Stimulated activated naive B cell treated with anti-CD40 and anti-IgM and Interleukin-4, amounts not matched to agents 10 μg/mL and 1 μg/mL and 100 μg/mL, for 72 hours (primary cell): ENCODE results near the gene TRIM54.
"Not testable (repeated sequence)": the region's sequence is repeated elsewhere in the genome, so short reads cannot be mapped to it uniquely, and the experiment has no call there.

Experiments
- ATAC-seq, 2 donors: fragments of 150-1000 bp; cut with Tn5 transposase; replicated peaks; 2 replicates each; pipeline ENCODE4 v1.10.0; 2021; ENCODE audit warnings: moderate library complexity in 1 of 2
- DNase-seq: peaks from one replicate; pipeline ENCODE4 v3.0.0; 2021
- H3K27ac Mint-ChIP-seq: one replicate; pipeline ENCODE4 v1.8.0; 2022; ENCODE audit warnings: mild to moderate bottlenecking, mixed read lengths
- H3K27me3 Mint-ChIP-seq, 2 donors: one replicate each; pipeline ENCODE4 v1.8.0; 2022; ENCODE audit warnings: mixed read lengths in 2 of 2
- H3K36me3 Mint-ChIP-seq, 2 donors: one replicate each; pipeline ENCODE4 v1.8.0; 2022; ENCODE audit warnings: mixed read lengths in 2 of 2, mild to moderate bottlenecking in 1 of 2
- H3K4me1 Mint-ChIP-seq, 2 donors: one replicate each; pipeline ENCODE4 v1.8.0; 2022; ENCODE audit warnings: mixed read lengths in 2 of 2, mild to moderate bottlenecking in 1 of 2
- H3K4me3 Mint-ChIP-seq, 2 donors: one replicate each; pipeline ENCODE4 v1.8.0; 2022; ENCODE audit warnings: mild to moderate bottlenecking in 2 of 2, mixed read lengths in 2 of 2, moderate library complexity in 1 of 2
- H3K9me3 Mint-ChIP-seq, 2 donors: one replicate each; pipeline ENCODE4 v1.8.0; 2022; ENCODE audit warnings: mixed read lengths in 2 of 2, mild to moderate bottlenecking in 1 of 2

Gene TRIM54

DNA sequence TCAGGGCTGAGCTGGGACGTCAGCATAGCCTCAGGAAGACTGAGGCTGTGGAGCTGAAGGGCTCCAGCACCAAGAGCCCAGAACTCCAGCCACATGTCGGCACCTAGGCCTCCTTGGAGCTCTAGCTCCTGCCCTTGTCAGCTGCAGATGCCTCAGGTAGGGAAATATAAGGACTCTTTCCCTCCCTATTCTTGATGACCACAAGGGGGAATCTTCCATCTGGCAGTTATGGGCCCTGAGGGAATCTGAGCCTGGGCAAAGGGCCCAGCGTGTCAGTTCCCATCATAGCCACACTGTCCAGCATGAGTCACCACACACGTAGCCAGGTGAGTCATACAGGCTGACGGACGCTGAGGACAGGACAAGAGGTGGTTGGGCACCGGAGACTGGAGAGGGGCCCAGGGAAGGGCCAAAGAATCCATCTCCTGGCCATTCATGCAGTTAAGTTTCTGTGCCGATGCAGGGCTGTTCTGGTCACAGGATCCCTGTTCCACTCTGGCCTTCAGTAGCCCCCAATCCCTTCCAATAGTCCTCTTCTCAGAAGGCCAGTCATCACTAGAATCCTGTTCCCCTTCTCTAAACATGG, 38.8 kb downstream of the TRIM54 start:
- peaks cover 16 to 28% of the 10 kb centered on the region in 2 donors for H3K36me3 Mint-ChIP-seq
- peaks cover 9 to 25% of the 10 kb centered on the region in 2 donors for H3K4me1 Mint-ChIP-seq
- ATAC-seq (no peak), DNase-seq (no peak)
- no peaks in the 10 kb centered on the region for H3K9me3 Mint-ChIP-seq
- peak overlapping the region in 1 of 2 donors; percentile 1 for H3K4me3 Mint-ChIP-seq
- no peak overlapping the region for H3K27ac Mint-ChIP-seq
- H3K27me3 Mint-ChIP-seq, result no peaks in the 10 kb centered on the region

GRCh38 chr2:27322301-27322765, 40.1 kb downstream of the TRIM54 start:
- DNase-seq (peak; percentile 16), ATAC-seq (peak; percentile 63 to 66)
- no peaks in the 10 kb centered on the region for H3K27me3 Mint-ChIP-seq
- peaks cover 27 to 32% of the 10 kb centered on the region in 2 donors for H3K36me3 Mint-ChIP-seq
- H3K4me1 Mint-ChIP-seq, result peaks cover 11 to 35% of the 10 kb centered on the region in 2 donors
- peak overlapping the region; percentile 88 to 92 for H3K4me3 Mint-ChIP-seq
- H3K27ac Mint-ChIP-seq, result peak overlapping the region; percentile 96
- H3K9me3 Mint-ChIP-seq, result no peaks in the 10 kb centered on the region

GRCh38 chr2:27322766-27323595, 40.8 kb downstream of the TRIM54 start, which contains the start of gene MPV17:
Gene MPV17 (minus strand): TSS chr2:27323097. CDS start chr2:27322517, 580 bp downstream.
- ATAC-seq, result peak; percentile 96
- H3K4me1 Mint-ChIP-seq, result peaks cover 11 to 35% of the 10 kb centered on the region in 2 donors
- H3K27ac Mint-ChIP-seq, result peak within 1 kb of the TSS; percentile 96
- no peaks in the 10 kb centered on the region for H3K9me3 Mint-ChIP-seq
- H3K27me3 Mint-ChIP-seq, result no peaks in the 10 kb centered on the region
- peak within 1 kb of the TSS; percentile 88 to 92 for H3K4me3 Mint-ChIP-seq
- peak; percentile 84 for DNase-seq
- peaks cover 31 to 33% of the 10 kb centered on the region in 2 donors for H3K36me3 Mint-ChIP-seq

DNA sequence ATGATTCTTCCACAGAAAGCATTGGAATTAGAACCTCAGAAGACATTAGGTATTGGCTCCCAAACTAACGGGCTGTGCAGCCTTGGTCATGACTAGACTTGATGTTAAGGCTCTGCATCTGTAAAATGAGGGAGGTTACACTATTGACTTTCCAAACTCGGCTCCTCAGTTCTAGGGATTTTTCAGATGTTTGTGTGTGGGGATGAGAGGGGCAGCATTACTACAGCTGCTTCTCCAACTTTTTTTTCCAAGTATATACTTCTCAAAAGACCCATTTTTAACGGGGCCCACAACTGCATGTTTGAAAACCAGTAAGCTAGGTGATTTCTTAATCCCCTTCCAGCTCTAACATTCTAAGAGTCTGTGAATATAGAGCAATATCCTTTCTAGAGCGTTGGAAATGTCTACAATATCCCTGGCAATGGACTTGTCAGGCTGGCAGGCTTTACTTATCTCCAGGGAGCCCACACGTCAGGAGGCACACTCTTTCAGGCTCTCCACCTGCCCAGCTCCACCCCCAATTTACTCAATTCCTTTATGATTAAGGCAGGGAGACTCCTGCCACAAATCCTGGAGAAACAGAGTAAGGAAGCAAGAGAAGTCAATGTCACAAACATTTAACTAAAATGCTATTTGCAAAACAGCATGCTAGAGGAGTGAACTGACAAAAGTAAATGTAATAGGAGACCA, 41.5 kb downstream of the TRIM54 start:
- Mint-ChIP-seq H3K27me3 (no peaks in the 10 kb centered on the region), H3K9me3 (no peaks in the 10 kb centered on the region), H3K27ac (peak overlapping the region; percentile 96), H3K4me3 (peak overlapping the region; percentile 88 to 92), H3K36me3 (peaks cover 33 to 40% of the 10 kb centered on the region in 2 donors), H3K4me1 (peaks cover 11 to 35% of the 10 kb centered on the region in 2 donors)
- DNase-seq (no peak), ATAC-seq (no peak)

DNA sequence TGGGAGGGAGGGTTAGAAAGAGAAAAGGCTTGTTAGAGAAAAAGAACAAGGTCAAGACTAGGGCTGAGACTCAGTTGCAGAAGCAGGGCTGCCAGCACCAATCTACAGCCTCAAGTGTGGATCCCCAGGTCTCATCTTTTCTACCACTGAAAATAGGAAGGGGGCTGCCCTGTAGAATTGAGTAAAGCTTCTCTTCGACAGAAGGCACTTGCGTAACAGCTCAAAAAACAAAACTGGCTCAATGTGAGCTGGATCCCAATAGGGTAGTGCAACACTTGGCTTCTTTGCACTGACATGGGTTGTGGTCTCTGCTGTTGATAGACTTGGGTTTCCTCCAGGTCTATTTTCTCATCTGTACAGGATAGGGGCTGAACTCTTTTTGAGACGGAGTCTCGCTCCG, 42.5 kb downstream of the TRIM54 start:
- H3K4me1 Mint-ChIP-seq, result peaks cover 11 to 35% of the 10 kb centered on the region in 2 donors
- no peaks in the 10 kb centered on the region for H3K9me3 Mint-ChIP-seq
- no peak overlapping the region for H3K4me3 Mint-ChIP-seq
- ATAC-seq, result no peak
- H3K36me3 Mint-ChIP-seq, result peaks cover 36 to 47% of the 10 kb centered on the region in 2 donors
- no peaks in the 10 kb centered on the region for H3K27me3 Mint-ChIP-seq
- H3K27ac Mint-ChIP-seq, result no peak overlapping the region
- no peak for DNase-seq

DNA sequence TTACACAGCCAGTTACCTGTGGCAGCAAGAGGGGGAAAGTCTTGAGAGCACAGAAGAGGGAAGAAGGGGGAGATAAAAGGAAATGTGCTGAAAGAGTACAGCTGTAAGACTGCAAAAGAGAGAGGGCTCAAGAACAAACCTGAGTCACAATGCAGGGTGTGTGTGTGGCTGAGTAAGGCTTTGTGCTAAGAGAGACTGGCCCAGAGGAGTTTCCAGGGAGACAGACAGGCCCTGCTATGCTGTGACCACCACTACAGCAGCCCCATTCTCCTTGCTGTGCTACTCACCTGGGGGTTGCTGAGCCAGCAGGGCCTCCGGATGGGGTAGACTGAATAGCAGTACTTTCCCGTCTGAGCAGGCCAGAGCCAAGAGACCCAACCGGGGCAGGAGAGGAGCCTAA, 53.1 kb downstream of the TRIM54 start:
- no peak overlapping the region for H3K4me3 Mint-ChIP-seq
- H3K27me3 Mint-ChIP-seq, result no peaks in the 10 kb centered on the region
- peaks cover 35 to 52% of the 10 kb centered on the region in 2 donors for H3K36me3 Mint-ChIP-seq
- DNase-seq (no peak), ATAC-seq (no peak)
- H3K27ac Mint-ChIP-seq, result no peak overlapping the region
- peaks cover 0 to 2% of the 10 kb centered on the region in 2 donors for H3K4me1 Mint-ChIP-seq
- H3K9me3 Mint-ChIP-seq, result no peaks in the 10 kb centered on the region

DNA sequence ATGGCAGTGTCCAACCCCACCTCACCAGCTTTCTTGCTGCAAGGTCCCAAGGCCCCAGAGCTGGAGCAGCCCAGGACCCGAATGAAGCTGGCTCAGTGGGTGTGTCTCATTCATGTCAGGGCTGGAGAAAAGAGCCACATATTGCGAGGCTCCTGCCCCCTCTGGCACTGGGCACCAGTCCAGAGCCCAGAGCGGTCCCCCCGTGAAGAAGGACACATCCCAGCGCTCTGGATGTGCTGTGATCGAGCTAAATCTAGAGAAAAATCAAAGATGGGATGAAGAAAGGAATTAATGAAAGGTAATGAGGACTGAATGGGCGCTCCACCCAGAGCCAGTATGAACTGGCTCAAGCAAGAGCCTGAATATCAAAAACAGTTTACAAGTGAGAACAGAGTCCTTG, 53.9 kb downstream of the TRIM54 start:
- no peaks in the 10 kb centered on the region for H3K27me3 Mint-ChIP-seq
- DNase-seq (no peak), ATAC-seq (no peak)
- H3K36me3 Mint-ChIP-seq, result peaks cover 35 to 53% of the 10 kb centered on the region in 2 donors
- H3K4me3 Mint-ChIP-seq, result no peak overlapping the region
- H3K27ac Mint-ChIP-seq, result peak overlapping the region; percentile 25
- no peaks in the 10 kb centered on the region for H3K9me3 Mint-ChIP-seq
- peaks cover 0 to 2% of the 10 kb centered on the region in 2 donors for H3K4me1 Mint-ChIP-seq

DNA sequence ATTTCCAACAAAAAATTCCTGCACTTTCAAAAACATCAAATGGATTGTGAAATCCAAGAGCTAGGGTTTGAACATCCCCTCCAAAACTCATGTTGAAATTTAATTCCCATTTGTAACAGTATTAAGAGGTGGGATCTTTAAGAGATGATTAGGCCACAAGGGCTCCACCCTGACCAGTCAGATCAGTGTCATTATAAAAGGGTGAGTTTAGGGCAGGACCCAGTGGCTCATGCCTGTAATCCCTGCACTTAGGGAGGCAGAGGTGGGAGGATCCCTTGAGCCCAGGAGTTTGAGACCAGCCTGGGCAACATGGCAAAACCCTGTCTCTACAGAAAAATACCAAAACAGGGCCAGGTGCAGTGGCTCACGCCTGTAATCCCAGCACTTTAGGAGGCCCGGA, 65.4 kb downstream of the TRIM54 start:
- H3K27ac Mint-ChIP-seq, result no peak overlapping the region
- no peak for ATAC-seq

DNA sequence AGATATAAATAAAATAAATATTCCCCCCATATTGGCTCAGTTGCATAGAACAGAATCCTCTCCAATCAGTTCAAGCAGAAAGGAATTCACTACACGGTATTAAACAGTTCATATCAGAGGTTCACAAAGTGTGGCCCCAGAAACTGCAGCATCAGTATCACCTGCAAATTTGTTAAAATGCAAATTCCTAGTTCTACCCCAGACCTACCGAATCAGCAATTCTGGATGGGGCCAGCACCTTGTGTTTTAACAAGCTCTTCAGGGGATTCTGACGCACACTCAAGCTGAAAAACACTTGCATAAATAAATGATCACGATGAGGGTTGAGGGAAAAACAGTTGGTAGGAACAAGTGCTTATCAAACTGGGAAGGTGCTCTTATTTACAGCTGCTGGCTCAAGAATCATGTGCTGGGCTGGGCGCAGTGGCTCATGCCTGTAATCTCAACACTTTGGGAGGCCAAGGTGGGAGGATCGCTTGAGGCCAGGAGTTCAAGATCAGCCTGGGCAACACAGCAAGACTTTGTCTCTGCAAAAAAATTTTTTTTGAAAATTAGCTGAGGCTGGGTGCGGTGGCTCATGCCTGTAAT, 68.0 kb downstream of the TRIM54 start:
- ATAC-seq (no peak), DNase-seq (no peak)
- Mint-ChIP-seq H3K9me3 (no peaks in the 10 kb centered on the region), H3K4me3 (no peak overlapping the region), H3K36me3 (peaks cover 26 to 31% of the 10 kb centered on the region in 2 donors), H3K27me3 (no peaks in the 10 kb centered on the region), H3K27ac (no peak overlapping the region), H3K4me1 (peaks cover 24 to 45% of the 10 kb centered on the region in 2 donors)

More for the DNA sequence above, 65.4 kb downstream of the TRIM54 start:
- DNase-seq, result no peak
- Mint-ChIP-seq H3K4me3 (no peak overlapping the region), H3K9me3 (no peaks in the 10 kb centered on the region), H3K27me3 (no peaks in the 10 kb centered on the region), H3K4me1 (peaks cover 19 to 40% of the 10 kb centered on the region in 2 donors), H3K36me3 (peaks cover 25 to 45% of the 10 kb centered on the region in 2 donors)

- Mint-ChIP-seq H3K9me3 (no peaks in the 10 kb centered on the region), H3K36me3 (peaks cover 22 to 27% of the 10 kb centered on the region in 2 donors), H3K4me1 (peaks cover 26 to 43% of the 10 kb centered on the region in 2 donors), H3K4me3 (no peak overlapping the region), H3K27ac (peak overlapping the region; percentile 14), H3K27me3 (no peaks in the 10 kb centered on the region)
- no peak for DNase-seq
- ATAC-seq, result no peak
Measured at GRCh38 chr2:27351802-27352598, 69.8 kb downstream of the TRIM54 start.

DNA sequence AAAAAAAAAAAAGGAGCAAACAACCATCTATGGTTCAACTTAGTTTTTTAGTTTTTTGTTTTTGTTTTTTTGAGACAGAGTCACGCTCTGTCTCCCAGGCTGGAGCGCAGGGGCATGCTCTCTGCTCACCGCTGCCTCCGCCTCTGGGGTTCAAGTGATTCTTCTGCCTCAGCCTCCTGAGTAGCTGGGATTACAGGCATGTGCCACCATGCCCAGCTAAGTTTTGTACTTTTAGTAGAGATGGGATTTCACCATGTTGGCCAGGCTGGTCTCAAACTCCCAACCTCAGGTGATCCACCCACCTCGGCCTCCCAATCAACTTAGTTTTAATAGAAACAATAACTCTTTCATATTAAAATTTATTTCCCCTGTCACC, 71.1 kb downstream of the TRIM54 start:
- H3K9me3 Mint-ChIP-seq, result not testable (repeated sequence)

DNA sequence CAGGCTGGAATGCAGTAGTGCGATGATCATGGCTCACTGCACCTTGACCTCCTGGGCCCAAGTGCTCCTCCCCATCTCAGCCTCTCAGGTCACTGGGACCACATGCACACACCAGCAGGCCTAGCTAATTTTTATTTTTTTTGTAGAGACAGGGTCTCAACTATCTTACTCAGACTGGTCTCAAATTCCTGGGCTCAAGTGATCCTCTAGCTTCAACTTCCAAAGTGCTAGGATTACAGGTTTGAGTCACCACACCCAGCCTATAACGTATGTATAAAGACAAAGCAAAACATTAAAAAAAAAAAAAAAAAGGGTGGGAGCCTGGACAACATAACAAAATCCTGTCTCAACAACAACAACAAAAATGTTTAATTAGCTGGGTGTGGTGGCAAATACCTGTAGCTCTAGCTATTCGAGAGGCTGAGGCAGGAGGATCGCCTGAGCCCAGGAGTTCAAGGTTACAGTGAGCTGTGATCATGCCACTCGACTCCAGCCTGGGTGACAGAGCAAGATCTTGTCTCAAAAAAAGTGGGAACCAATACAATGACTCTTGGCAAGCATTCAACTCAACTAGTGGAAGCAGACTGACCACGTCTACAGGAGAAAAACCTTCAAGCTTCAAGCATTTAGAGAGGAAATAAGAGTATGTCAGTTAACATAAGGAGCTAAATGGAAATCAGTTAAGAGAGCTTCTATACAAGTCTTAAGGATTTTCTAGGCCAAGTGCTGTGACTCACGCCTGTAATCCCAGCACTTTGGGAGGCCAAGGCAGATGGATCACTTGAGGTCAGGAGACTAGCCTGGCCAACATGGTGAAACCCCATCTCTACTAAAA, 71.8 kb downstream of the TRIM54 start:
- Mint-ChIP-seq H3K27me3 (no peaks in the 10 kb centered on the region), H3K4me1 (peaks cover 29 to 49% of the 10 kb centered on the region in 2 donors), H3K4me3 (peak overlapping the region; percentile 28 to 29), H3K27ac (peak overlapping the region; percentile 25), H3K9me3 (no peaks in the 10 kb centered on the region), H3K36me3 (peaks cover 17 to 27% of the 10 kb centered on the region in 2 donors)
- ATAC-seq (no peak), DNase-seq (no peak)

More for the DNA sequence above, 71.1 kb downstream of the TRIM54 start:
- not testable (repeated sequence) for ATAC-seq, DNase-seq, H3K4me3 Mint-ChIP-seq, H3K27ac Mint-ChIP-seq, H3K27me3 Mint-ChIP-seq
- Mint-ChIP-seq H3K4me1 (peaks cover 27 to 45% of the 10 kb centered on the region in 2 donors), H3K36me3 (peaks cover 15 to 23% of the 10 kb centered on the region in 2 donors)

GRCh38 chr2:27354597-27354927, 72.3 kb downstream of the TRIM54 start:
- peak overlapping the region; percentile 28 to 29 for H3K4me3 Mint-ChIP-seq
- H3K9me3 Mint-ChIP-seq, result no peaks in the 10 kb centered on the region
- peak overlapping the region; percentile 25 for H3K27ac Mint-ChIP-seq
- H3K27me3 Mint-ChIP-seq, result no peaks in the 10 kb centered on the region
- H3K4me1 Mint-ChIP-seq, result peaks cover 29 to 49% of the 10 kb centered on the region in 2 donors
- ATAC-seq (no peak), DNase-seq (no peak)
- peaks cover 15 to 23% of the 10 kb centered on the region in 2 donors for H3K36me3 Mint-ChIP-seq
